Right lobe of liver (tissue), 4 donors: ENCODE measurements around the gene C20orf141.

Experiments used
- POLR2A ChIP-seq: fragments of 450-650 bp; IDR thresholded peaks from one replicate; pipeline ENCODE4 v1.6.1; 2017; ENCODE audit warnings: antibody characterized with exemption, mild to moderate bottlenecking
- TF ChIP-seq, protein P1 (sequence below), 4 donors: fragments of 200-600 bp in 3 of 4; fragments of 450-650 bp in 1 of 4; IDR thresholded peaks; one replicate each; pipeline versions ENCODE4 v1.5.1 to v1.8.0; 2016 to 2022; ENCODE audit warnings: antibody characterized with exemption in 4 of 4, mild to moderate bottlenecking in 2 of 4
- donor health status: DM: no; HTN: no; CAD: no.
- donor health status: DM: no; HTN: no; CAD: no.
- donor health status: DM: no; HTN: yes; CAD: no.

DNA sequence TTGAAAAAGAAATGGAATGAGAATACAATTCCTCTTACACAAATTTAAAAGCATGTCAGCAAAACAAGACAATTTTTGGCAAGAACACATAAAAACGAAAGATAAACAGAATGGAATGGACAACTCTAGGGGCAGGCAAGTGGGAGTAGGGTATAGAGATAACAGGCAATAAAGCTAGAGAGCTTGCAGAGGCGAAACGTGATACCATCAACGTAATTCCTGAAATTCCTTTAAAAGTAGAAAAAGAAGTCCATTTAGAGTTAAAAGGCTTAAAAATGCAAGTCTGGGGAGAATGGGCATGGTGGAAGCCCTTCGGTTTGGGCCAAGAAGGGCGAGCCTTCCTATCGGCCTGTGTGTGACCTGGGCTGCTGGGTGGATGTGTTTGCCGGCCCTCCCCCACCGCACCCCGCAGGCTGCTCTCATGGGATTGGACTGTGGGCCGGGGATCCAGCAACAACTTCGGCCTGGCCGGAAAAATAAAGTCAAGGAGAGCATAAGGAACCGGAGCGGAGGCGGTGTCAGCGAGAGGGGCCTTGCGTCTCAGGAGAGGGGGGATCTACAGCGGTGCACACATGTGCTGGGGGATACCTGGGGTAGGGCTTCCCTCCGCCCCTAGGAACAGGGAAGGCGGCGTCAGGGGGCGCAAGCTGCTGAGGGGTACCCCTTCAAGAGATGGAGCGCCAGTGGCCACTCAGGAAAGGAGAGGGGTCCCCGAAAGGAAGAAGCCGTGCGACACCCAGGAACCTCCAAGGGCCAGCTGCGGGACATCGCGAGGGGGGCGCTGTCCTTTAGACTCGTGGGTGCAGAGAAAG is 5.5 kb downstream of the C20orf141 start:
- TF ChIP-seq, protein P1, sequence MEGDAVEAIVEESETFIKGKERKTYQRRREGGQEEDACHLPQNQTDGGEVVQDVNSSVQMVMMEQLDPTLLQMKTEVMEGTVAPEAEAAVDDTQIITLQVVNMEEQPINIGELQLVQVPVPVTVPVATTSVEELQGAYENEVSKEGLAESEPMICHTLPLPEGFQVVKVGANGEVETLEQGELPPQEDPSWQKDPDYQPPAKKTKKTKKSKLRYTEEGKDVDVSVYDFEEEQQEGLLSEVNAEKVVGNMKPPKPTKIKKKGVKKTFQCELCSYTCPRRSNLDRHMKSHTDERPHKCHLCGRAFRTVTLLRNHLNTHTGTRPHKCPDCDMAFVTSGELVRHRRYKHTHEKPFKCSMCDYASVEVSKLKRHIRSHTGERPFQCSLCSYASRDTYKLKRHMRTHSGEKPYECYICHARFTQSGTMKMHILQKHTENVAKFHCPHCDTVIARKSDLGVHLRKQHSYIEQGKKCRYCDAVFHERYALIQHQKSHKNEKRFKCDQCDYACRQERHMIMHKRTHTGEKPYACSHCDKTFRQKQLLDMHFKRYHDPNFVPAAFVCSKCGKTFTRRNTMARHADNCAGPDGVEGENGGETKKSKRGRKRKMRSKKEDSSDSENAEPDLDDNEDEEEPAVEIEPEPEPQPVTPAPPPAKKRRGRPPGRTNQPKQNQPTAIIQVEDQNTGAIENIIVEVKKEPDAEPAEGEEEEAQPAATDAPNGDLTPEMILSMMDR (IDR thresholded peaks at IDR 0.05) = no peak
- no peak for TF ChIP-seq POLR2A
